Left ventricle myocardium inferior (tissue), 1 donor: Measurements from ENCODE around the gene CPAMD8. TPM values are rescaled to one million over a fixed set of nuclear protein-coding genes. Genes with fewer than 3 reads are reported as not detected.
A peak's percentile ranks its signal among the peaks of the same experiment; 100 is the strongest.

Experiments used
- DNase-seq: peaks from one replicate; pipeline ENCODE4 v3.0.0-alpha.2; 2020
- H3K27ac ChIP-seq: fragments of 200-600 bp; replicated peaks from 2 replicates; pipeline ENCODE4 v1.8.0; 2021
- H3K27me3 ChIP-seq: fragments of 200-600 bp; 2 replicates; pipeline ENCODE4 v1.8.0; 2021; ENCODE audit warnings: low read depth
- H3K36me3 ChIP-seq: fragments of 200-600 bp; 2 replicates; pipeline ENCODE4 v1.8.0; 2021
- H3K4me1 ChIP-seq: fragments of 200-600 bp; 2 replicates; pipeline ENCODE4 v1.8.0; 2021
- H3K4me3 ChIP-seq: fragments of 200-600 bp; 2 replicates; pipeline ENCODE4 v1.8.0; 2021; ENCODE audit warnings: mild to moderate bottlenecking, moderate library complexity
- H3K9me3 ChIP-seq: fragments of 200-600 bp; replicated peaks from 2 replicates; pipeline ENCODE4 v1.8.0; 2021
- intact Hi-C: fragments of 100-400 bp; cut with micrococcal nuclease; formaldehyde crosslinking; loops from one replicate; pipeline ENCODE4 v1.11.0; 2022
- total RNA-seq: library from RNA; stranded (reverse); fragmentation: NEBNext Ultra II Directional; extraction: Animal tissue kit (Norgen Biotek cat#: 25700); gene quantifications from one replicate; pipeline ENCODE4 v1.2.1, GENCODE V29; 2021
- TF ChIP-seq, protein P1 (sequence below): fragments of 200-600 bp; IDR thresholded peaks from 2 replicates; pipeline ENCODE4 v1.8.0; 2021; ENCODE audit warnings: antibody characterized with exemption, mild to moderate bottlenecking, borderline replicate concordance
- donor health status: DM: no; HTN: yes; CAD: no; lungs with severe emphysema.

CPAMD8 gene
- total RNA-seq, 1 donor from 2014 or later: 13.7 TPM

DNA sequence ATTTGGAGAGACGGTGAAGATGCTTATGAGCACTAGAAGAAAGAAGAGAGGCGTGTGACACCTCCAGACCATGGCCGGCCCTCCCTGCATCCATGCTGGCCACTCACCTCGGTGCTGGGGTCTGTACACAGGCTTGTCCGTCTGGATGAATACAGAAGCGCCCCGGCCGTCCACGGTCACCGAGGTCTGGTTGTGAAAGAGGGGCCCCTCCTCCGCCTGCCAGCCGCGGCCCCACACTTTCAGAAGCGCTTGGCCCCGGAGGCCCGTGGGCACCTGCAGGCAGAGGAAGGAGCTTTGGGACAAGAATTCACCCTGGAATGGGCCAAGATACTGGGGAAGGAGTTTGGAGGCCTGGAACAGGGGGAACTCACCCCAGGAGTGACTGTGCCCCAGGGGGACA is 15.1 kb downstream of the CPAMD8 start:
- H3K4me3 ChIP-seq: no peak overlapping the region
- H3K9me3 ChIP-seq: peaks cover 14% of the 10 kb centered on the region
- H3K27ac ChIP-seq: no peak overlapping the region
- H3K4me1 ChIP-seq: no peaks in the 10 kb centered on the region
- intact Hi-C loops: no loop called here
- TF ChIP-seq, protein P1, sequence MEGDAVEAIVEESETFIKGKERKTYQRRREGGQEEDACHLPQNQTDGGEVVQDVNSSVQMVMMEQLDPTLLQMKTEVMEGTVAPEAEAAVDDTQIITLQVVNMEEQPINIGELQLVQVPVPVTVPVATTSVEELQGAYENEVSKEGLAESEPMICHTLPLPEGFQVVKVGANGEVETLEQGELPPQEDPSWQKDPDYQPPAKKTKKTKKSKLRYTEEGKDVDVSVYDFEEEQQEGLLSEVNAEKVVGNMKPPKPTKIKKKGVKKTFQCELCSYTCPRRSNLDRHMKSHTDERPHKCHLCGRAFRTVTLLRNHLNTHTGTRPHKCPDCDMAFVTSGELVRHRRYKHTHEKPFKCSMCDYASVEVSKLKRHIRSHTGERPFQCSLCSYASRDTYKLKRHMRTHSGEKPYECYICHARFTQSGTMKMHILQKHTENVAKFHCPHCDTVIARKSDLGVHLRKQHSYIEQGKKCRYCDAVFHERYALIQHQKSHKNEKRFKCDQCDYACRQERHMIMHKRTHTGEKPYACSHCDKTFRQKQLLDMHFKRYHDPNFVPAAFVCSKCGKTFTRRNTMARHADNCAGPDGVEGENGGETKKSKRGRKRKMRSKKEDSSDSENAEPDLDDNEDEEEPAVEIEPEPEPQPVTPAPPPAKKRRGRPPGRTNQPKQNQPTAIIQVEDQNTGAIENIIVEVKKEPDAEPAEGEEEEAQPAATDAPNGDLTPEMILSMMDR: no peak
- no peak for DNase-seq
- H3K36me3 ChIP-seq: peaks cover 8% of the 10 kb centered on the region
- peaks cover 21% of the 10 kb centered on the region for H3K27me3 ChIP-seq

DNA sequence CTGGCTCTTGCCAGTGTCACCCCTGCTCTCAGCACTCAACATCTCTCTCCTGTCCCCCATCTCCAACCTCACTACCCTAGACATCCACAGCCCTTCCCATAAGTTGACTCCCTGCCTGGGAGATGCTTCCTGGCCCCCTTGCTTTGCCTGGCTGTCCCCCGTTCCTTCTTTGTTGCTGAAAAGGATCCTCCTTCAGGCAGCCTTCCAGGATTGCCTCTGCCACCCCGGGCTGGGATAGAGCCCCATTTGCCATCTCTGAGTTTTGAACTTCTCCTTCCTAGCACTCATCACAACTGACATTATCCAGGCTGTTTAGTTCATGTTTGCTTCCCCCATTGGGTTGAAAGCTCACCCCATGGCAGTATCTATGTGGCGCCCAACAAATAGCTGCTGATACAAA is 20.0 kb downstream of the CPAMD8 start:
- Histone ChIP-seq H3K27ac (no peak overlapping the region), H3K9me3 (peaks cover 14% of the 10 kb centered on the region), H3K4me1 (no peaks in the 10 kb centered on the region), H3K36me3 (peaks cover 8% of the 10 kb centered on the region), H3K4me3 (no peak overlapping the region), H3K27me3 (peaks cover 4% of the 10 kb centered on the region)
- TF ChIP-seq, protein P1: no peak
- no peak for DNase-seq
- intact Hi-C loops: no loop called here

DNA sequence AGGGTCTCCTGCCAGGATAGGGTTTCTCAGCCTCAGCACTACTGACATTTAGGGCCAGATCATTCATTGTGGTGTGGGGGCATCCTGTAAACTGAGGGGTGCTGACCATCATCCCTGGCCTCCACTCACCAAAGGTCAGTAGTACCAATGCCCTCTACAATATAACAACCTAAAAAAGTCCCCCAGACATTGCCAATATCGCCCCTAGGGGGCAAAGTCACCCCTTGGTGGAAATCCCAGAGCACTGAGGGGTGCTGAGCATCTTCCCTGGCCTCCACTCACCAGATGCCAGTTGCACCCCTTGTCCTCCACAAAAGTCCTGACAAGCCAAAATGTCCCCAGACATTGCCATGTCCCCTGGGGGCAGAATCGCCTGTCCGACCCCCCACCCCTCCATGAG is 21.6 kb downstream of the CPAMD8 start:
- H3K36me3 ChIP-seq: peaks cover 5% of the 10 kb centered on the region
- no peak overlapping the region for H3K4me3 ChIP-seq
- H3K9me3 ChIP-seq: peaks cover 10% of the 10 kb centered on the region
- no peaks in the 10 kb centered on the region for H3K4me1 ChIP-seq
- peaks cover 4% of the 10 kb centered on the region for H3K27me3 ChIP-seq
- intact Hi-C loops: no loop called here
- no peak for DNase-seq
- TF ChIP-seq, protein P1: no peak
- no peak overlapping the region for H3K27ac ChIP-seq

DNA sequence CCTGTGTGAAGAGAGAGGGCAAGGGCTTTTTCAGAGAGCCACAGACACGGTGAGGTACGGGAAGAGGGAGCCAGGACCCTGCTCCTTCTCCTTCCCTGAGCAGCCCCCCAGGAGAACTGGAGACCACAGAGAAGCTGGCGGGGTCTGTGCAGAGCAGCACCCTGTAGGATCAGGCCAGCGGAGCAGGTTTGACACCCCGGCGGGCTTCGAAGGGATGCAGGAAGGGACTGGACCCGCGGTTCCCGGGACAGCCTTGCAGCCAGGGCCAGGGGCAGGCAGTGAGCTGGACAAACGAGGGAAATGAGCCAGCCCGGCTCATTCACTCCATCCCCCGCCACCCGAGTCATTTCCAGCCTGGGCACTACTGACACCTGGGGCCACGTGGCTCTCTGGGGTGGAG is 22.2 kb downstream of the CPAMD8 start:
- intact Hi-C loops: no loop called here
- no peak overlapping the region for H3K4me3 ChIP-seq
- no peak overlapping the region for H3K27ac ChIP-seq
- peaks cover 4% of the 10 kb centered on the region for H3K27me3 ChIP-seq
- DNase-seq: no peak
- peaks cover 8% of the 10 kb centered on the region for H3K9me3 ChIP-seq
- H3K36me3 ChIP-seq: no peaks in the 10 kb centered on the region
- H3K4me1 ChIP-seq: no peaks in the 10 kb centered on the region
- TF ChIP-seq, protein P1: no peak

DNA sequence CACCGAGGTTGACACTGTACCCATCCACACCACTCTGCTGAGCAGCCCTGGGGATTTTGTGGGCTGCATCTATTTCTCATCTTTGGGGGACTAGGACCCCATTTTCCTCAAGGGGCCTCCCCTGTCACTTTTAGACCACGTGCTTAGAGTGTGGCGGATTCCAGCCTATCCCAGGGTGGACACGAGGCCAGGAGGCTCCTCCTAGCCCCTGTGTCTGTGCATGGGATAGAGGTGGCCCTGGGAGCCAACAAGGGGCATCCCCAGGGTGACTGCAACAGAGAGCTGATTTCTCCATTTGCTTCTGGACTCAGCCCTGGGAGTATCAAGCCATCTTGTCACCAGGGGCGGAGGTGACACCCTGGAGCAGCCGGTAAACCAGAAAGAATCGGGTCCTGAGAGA is 24.2 kb downstream of the CPAMD8 start:
- DNase-seq: no peak
- Histone ChIP-seq H3K27ac (peak overlapping the region; percentile 46), H3K9me3 (peaks cover 18% of the 10 kb centered on the region), H3K27me3 (peaks cover 4% of the 10 kb centered on the region), H3K36me3 (peaks cover 8% of the 10 kb centered on the region), H3K4me3 (no peak overlapping the region), H3K4me1 (no peaks in the 10 kb centered on the region)
- TF ChIP-seq, protein P1: no peak
- intact Hi-C loops: no loop called here
